B cell (primary cell): ENCODE data around the gene HSBP1. TPM values are rescaled to one million over a fixed set of nuclear protein-coding genes. Genes with fewer than 3 reads are reported as not detected.

ENCODE experiments used
- ATAC-seq: fragments of 200-7000 bp; cut with Tn5 transposase; one replicate; pipeline ENCODE4 v1.10.0; 2021; ENCODE audit warnings: low read depth, mild to moderate bottlenecking, moderate number of reproducible peaks, moderate library complexity
- CTCF ChIA-PET: fragments of 350-600 bp; sonication (Branson Sonifier 250); formaldehyde crosslinking; loops from one replicate; lab custom pipeline; 2021; ENCODE audit warnings: antibody characterized with exemption, inconsistent platforms; lab: Charles Lee
- POLR2A ChIA-PET: fragments of 350-600 bp; sonication (Branson Sonifier 250); formaldehyde crosslinking; loops from one replicate; lab custom pipeline; 2021; ENCODE audit warnings: antibody characterized with exemption; lab: Charles Lee
- DNase-seq: peaks from one replicate; pipeline ENCODE4 v3.0.0; 2013
- H2AFZ ChIP-seq: 2 replicates; pipeline ENCODE4 v1.6.1; 2012; ENCODE audit warnings: mild to moderate bottlenecking, low read depth, low read length; ENCODE audit not compliant: insufficient read depth, poor library complexity, severe bottlenecking
- H3K27ac ChIP-seq, 2 donors: 1 replicate in 1 of 2; 2 replicates in 1 of 2; pipeline ENCODE4 v1.5.1; 2012 to 2013; ENCODE audit warnings: low read length in 2 of 2, mild to moderate bottlenecking in 2 of 2, moderate library complexity in 1 of 2
- H3K27me3 ChIP-seq, 4 experiments: fragments of 200-600 bp in 1 of 4; sonication (generic) in 1 of 4; replicated peaks in 1 of 4; 1 replicate in 2 of 4; 2 replicates in 2 of 4; pipeline versions ENCODE4 v1.6.1 to v1.7.0; 2013 to 2016; ENCODE audit warnings: low read length in 3 of 4, mild to moderate bottlenecking in 2 of 4, mixed read lengths in 1 of 4, moderate library complexity in 1 of 4; ENCODE audit not compliant: insufficient read depth in 4 of 4, control insufficient read depth in 3 of 4; ENCODE audit errors: control extremely low read depth in 1 of 4
- H3K36me3 ChIP-seq, 2 experiments: replicated peaks in 1 of 2; 1 replicate in 1 of 2; 2 replicates in 1 of 2; pipeline versions ENCODE4 v1.6.1 to v1.7.1; 2013; ENCODE audit warnings: low read length in 1 of 2; ENCODE audit not compliant: insufficient read depth in 2 of 2, control insufficient read depth in 1 of 2; ENCODE audit errors: control extremely low read depth in 1 of 2, extremely low read depth in 1 of 2
- H3K4me1 ChIP-seq, 2 donors: fragments of 200-600 bp in 1 of 2; sonication (generic) in 1 of 2; 1 replicate in 1 of 2; 2 replicates in 1 of 2; pipeline versions ENCODE4 v1.5.1 to v1.6.1; 2013 to 2017; ENCODE audit warnings: low read length in 2 of 2; ENCODE audit not compliant: control insufficient read depth in 2 of 2, insufficient read depth in 2 of 2
- H3K4me2 ChIP-seq: replicated peaks from 2 replicates; pipeline ENCODE3; 2012; ENCODE audit warnings: mild to moderate bottlenecking, low read depth, low read length; ENCODE audit not compliant: poor library complexity, severe bottlenecking
- H3K4me3 ChIP-seq, 5 experiments: fragments of 200-600 bp in 1 of 5; sonication (generic) in 1 of 5; 1 replicate in 3 of 5; 2 replicates in 2 of 5; pipeline versions ENCODE4 v1.5.1 to v1.7.0; 2011 to 2016; ENCODE audit warnings: low read length in 4 of 5, mild to moderate bottlenecking in 4 of 5, low read depth in 2 of 5, control low read depth in 1 of 5, moderate library complexity in 1 of 5; ENCODE audit not compliant: insufficient read depth in 1 of 5; ENCODE audit errors: control extremely low read depth in 1 of 5, extremely low read depth in 1 of 5
- H3K79me2 ChIP-seq: fragments of 200-600 bp; sonication (generic); one replicate; pipeline ENCODE4 v1.6.0; 2016; ENCODE audit warnings: low read length; ENCODE audit not compliant: control insufficient read depth, insufficient read depth
- H3K9ac ChIP-seq: fragments of 200-600 bp; sonication (generic); 2 replicates; pipeline ENCODE4 v1.6.1; 2017; ENCODE audit warnings: mild to moderate bottlenecking, low read length, moderate library complexity
- H3K9me3 ChIP-seq, 3 donors: one replicate each; pipeline versions ENCODE4 v1.6.1 to v1.7.1; 2013; ENCODE audit warnings: low read length in 2 of 3; ENCODE audit not compliant: control insufficient read depth in 2 of 3, insufficient read depth in 1 of 3; ENCODE audit errors: control extremely low read depth in 1 of 3
- H4K20me1 ChIP-seq: 2 replicates; pipeline ENCODE4 v1.6.0; 2012; ENCODE audit warnings: mild to moderate bottlenecking, low read length; ENCODE audit not compliant: insufficient read depth, control insufficient read depth, poor library complexity, severe bottlenecking
- H3K27ac Mint-ChIP-seq: one replicate; pipeline ENCODE4 v1.8.0; 2021; ENCODE audit warnings: mixed read lengths
- H3K27me3 Mint-ChIP-seq: one replicate; pipeline ENCODE4 v1.8.0; 2021; ENCODE audit warnings: mixed read lengths
- H3K4me1 Mint-ChIP-seq: one replicate; pipeline ENCODE4 v1.8.0; 2021; ENCODE audit warnings: mixed read lengths
- H3K4me3 Mint-ChIP-seq: one replicate; pipeline ENCODE4 v1.8.0; 2021; ENCODE audit warnings: mixed read lengths
- H3K9me3 Mint-ChIP-seq: one replicate; pipeline ENCODE4 v1.8.0; 2022; ENCODE audit warnings: mixed read lengths; ENCODE audit not compliant: insufficient read depth
- EZH2 ChIP-seq: IDR thresholded peaks from 2 replicates; pipeline ENCODE4 v1.6.1; 2012; ENCODE audit warnings: borderline replicate concordance, low read depth, mild to moderate bottlenecking, moderate library complexity, low read length; ENCODE audit not compliant: insufficient read depth, poor library complexity, severe bottlenecking
- WGBS: methylation state at CpG from one replicate; pipeline ENCODE4 v1.1.5; 2013; ENCODE audit warnings: missing lambda C conversion rate; ENCODE audit not compliant: insufficient coverage; 5-methylcytosine and 5-hydroxymethylcytosine counted together
- intact Hi-C: fragments of 100-400 bp; cut with micrococcal nuclease; formaldehyde crosslinking; loops from one replicate; pipeline ENCODE4 v1.10.0; 2022
- polyA plus RNA-seq: library from polyadenylated mRNA; depleted of rRNA; stranded (reverse); fragments of >200 nt; gene quantifications from 2 replicates; pipeline ENCODE4 v1.2.3, GENCODE V29; 2012
- total RNA-seq, 2 donors: library from RNA; stranded (reverse); fragments of 120-200 nt in 1 of 2; gene quantifications; 1 replicate in 1 of 2; 2 replicates in 1 of 2; pipeline versions ENCODE4 v1.2.3 to v1.2.4, GENCODE V29; 2013 to 2022
- TF ChIP-seq, protein P1 (sequence below): fragments of 200-600 bp; IDR thresholded peaks from one replicate; pipeline ENCODE4 v1.8.0; 2022; ENCODE audit warnings: antibody characterized with exemption, mild to moderate bottlenecking

HSBP1 gene
- total and polyA plus RNA-seq, 2 donors (not counting 1 experiment from before 2014, with no cell fraction given), result 4.8 to 39.6 TPM

- no peak for DNase-seq
- Mint-ChIP-seq H3K4me3 (peak overlapping the region; percentile 61), H3K27me3 (no peaks in the 10 kb centered on the region), H3K4me1 (peaks cover 19% of the 10 kb centered on the region), H3K27ac (peak overlapping the region; percentile 79), H3K9me3 (no peaks in the 10 kb centered on the region)
- peak overlapping the region; percentile 20 to 65 for H3K27ac ChIP-seq
- H3K4me2 ChIP-seq, result peak overlapping the region; percentile 59
- H3K4me1 ChIP-seq, result peaks cover 23 to 27% of the 10 kb centered on the region in 2 donors
- ChIA-PET CTCF (no interaction called here), POLR2A (no interaction called here)
- no peaks in the 10 kb centered on the region for H3K36me3 ChIP-seq
- 67% methylated on average over 1 of the region's 2 CpGs for WGBS
- H2AFZ ChIP-seq, result peak overlapping the region; percentile 53
- H4K20me1 ChIP-seq, result no peaks in the 10 kb centered on the region
- H3K27me3 ChIP-seq, result peaks cover 0 to 2% (median 0%) of the 10 kb centered on the region in 4 experiments
- H3K79me2 ChIP-seq, result no peaks in the 10 kb centered on the region
- intact Hi-C loops, result loop anchor here (2.0 kb wide), 1 partner anchor 38 kb away; the partner anchor contains the start of gene HSBP1
- ATAC-seq, result no peak
- no peak for TF ChIP-seq EZH2
- TF ChIP-seq, protein P1, sequence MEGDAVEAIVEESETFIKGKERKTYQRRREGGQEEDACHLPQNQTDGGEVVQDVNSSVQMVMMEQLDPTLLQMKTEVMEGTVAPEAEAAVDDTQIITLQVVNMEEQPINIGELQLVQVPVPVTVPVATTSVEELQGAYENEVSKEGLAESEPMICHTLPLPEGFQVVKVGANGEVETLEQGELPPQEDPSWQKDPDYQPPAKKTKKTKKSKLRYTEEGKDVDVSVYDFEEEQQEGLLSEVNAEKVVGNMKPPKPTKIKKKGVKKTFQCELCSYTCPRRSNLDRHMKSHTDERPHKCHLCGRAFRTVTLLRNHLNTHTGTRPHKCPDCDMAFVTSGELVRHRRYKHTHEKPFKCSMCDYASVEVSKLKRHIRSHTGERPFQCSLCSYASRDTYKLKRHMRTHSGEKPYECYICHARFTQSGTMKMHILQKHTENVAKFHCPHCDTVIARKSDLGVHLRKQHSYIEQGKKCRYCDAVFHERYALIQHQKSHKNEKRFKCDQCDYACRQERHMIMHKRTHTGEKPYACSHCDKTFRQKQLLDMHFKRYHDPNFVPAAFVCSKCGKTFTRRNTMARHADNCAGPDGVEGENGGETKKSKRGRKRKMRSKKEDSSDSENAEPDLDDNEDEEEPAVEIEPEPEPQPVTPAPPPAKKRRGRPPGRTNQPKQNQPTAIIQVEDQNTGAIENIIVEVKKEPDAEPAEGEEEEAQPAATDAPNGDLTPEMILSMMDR, result no peak
- H3K9me3 ChIP-seq, result no peaks in the 10 kb centered on the region
- H3K4me3 ChIP-seq, result no peak overlapping the region
- no peak overlapping the region for H3K9ac ChIP-seq
Observed at GRCh38 chr16:83768986-83769385, 38.8 kb upstream of the HSBP1 start.

DNA sequence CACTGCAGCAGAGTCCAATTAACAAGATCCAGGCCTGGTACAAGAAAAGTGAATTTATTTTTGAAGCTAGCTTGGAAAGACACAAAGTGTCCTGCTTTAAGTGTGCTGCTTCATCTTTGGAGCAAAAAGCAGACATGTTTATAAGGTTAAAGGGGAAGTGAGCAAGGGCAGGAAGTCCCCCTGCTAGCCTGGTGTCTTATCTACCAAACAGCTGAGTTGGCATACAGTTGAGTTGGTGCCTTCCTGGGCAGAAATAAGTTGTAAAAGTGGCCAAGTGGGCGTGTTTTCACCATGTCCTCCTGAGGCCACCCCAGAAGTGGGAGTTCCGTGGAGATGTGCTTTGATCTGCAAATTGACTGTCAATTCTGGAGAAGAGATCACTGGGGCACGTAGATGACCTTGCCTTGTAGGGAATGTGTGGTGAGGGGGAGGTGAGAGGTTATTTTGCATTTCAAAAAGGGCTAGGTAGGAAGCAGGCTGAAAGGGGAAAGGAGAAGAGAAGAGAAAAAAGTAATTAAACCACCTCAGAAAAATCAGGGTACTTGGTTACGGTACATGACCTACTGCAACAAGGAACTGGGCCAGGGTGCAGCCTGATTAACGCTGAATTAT is 38.3 kb upstream of the HSBP1 start:
- Histone ChIP-seq H3K4me3 (no peak overlapping the region), H3K36me3 (no peaks in the 10 kb centered on the region), H3K9ac (no peak overlapping the region), H3K27ac (peak overlapping the region; percentile 52 to 65), H3K4me1 (peaks cover 23 to 27% of the 10 kb centered on the region in 2 donors), H3K79me2 (no peaks in the 10 kb centered on the region), H3K4me2 (peak overlapping the region; percentile 59), H2AFZ (peak overlapping the region; percentile 53), H4K20me1 (no peaks in the 10 kb centered on the region), H3K9me3 (no peaks in the 10 kb centered on the region), H3K27me3 (peaks cover 0 to 2% (median 0%) of the 10 kb centered on the region in 4 experiments)
- Mint-ChIP-seq H3K4me3 (peak overlapping the region; percentile 61), H3K9me3 (no peaks in the 10 kb centered on the region), H3K27me3 (no peaks in the 10 kb centered on the region), H3K27ac (peak overlapping the region; percentile 79), H3K4me1 (peaks cover 19% of the 10 kb centered on the region)
- ATAC-seq (peak; percentile 80), DNase-seq (peak; percentile 70)
- TF ChIP-seq, protein P1, result no peak
- TF ChIP-seq EZH2, result no peak
- ChIA-PET CTCF (no interaction called here), POLR2A (no interaction called here)
- WGBS, result 40% methylated on average over 5 of the region's 5 CpGs
- intact Hi-C loops, result loop anchor here (2.0 kb wide), 1 partner anchor 37 kb away; the partner anchor contains the start of gene HSBP1
